Kidney tubule cell (primary cell): ENCODE measurements around the gene NTHL1.

ENCODE experiments used
- DNase-seq: peaks from one replicate; pipeline ENCODE4 v3.0.0-alpha.2; 2018; ENCODE audit warnings: low spot score

Gene NTHL1

GRCh38 chr16:2063861-2064260, 16.2 kb upstream of the NTHL1 start:
- DNase-seq: no peak

GRCh38 chr16:2062801-2063200, 15.2 kb upstream of the NTHL1 start:
- DNase-seq: no peak

GRCh38 chr16:2061526-2061925, 13.9 kb upstream of the NTHL1 start:
- no peak for DNase-seq

- no peak for DNase-seq
Measured at GRCh38 chr16:2061023-2061422, 13.4 kb upstream of the NTHL1 start.

GRCh38 chr16:2060346-2060745, 12.7 kb upstream of the NTHL1 start:
- no peak for DNase-seq

DNA sequence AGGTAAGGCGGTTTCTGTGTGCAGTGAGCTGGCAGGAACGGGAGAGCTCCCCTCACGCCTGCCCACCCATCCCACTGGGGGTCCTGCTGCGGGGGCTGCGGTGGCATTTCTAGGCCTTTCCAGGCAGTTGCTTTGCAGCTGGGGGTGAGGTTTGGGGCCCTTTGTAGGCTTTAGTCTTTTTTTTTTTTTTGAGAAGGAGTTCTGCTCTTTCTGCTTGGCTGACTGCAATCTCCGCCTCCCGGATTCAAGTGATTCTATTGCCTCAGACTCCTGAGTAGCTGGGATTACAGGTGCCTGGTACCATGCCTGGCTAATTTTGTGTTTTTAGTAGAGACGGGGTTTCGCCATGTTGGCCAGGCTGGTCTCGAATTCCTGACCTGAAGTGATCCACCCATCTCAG, 11.2 kb upstream of the NTHL1 start:
- DNase-seq: no peak

DNA sequence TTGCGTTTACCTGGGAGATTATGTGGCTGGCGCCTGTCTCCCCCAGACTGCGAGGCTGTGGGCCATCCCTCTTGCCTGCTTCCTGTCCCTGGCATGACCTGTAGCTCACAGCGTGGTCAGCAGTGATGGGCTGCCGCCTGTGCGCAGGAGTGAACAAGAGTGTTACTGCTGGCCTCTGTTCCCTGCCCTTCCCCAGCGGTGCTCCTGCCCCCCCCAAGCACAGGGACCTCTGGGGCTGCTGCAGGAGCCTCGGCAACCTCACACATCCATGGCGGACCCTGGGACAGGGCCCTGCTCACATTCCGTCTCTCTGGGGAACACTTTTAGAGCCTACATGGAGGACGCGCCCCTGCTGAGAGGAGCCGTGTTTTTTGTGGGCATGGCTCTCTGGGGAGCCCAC, 10.8 kb upstream of the NTHL1 start:
- DNase-seq: no peak

- DNase-seq: no peak
Measured at GRCh38 chr16:2057438-2057837, 9.8 kb upstream of the NTHL1 start.

DNA sequence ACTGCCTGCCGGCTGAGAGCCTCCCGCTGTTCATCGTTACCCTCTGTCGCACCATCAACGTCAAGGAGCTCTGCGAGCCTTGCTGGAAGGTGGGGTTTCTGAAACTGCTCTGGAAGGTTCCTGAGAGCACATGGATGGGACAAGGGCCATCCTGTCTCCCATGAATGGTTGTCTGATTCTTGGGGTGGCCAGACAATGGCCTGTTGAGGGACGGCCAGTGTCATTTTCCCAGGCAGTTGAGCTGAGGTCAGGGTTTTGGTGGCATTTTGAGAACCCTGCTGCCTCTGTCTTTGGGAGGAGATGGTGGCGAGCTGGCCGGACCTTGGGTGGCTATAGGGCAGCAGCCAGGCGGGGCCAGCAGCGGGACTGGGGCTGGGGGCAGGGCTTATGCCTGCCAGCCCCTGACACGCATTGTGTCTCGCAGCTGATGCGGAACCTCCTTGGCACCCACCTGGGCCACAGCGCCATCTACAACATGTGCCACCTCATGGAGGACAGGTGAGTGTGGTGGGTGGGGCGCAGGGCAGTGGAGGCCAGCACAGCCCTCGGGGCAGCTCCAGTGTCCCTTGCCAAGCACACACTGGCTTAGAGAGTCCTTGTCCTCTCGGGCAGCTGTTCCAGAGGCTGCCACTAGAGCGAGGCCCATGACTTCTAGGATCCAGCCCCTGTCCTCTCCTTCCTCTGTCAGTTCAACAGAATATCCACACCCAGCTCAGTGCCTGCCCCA, 9.2 kb upstream of the NTHL1 start:
- DNase-seq: no peak

GRCh38 chr16:2056077-2056476, 8.4 kb upstream of the NTHL1 start:
- no peak for DNase-seq

DNA sequence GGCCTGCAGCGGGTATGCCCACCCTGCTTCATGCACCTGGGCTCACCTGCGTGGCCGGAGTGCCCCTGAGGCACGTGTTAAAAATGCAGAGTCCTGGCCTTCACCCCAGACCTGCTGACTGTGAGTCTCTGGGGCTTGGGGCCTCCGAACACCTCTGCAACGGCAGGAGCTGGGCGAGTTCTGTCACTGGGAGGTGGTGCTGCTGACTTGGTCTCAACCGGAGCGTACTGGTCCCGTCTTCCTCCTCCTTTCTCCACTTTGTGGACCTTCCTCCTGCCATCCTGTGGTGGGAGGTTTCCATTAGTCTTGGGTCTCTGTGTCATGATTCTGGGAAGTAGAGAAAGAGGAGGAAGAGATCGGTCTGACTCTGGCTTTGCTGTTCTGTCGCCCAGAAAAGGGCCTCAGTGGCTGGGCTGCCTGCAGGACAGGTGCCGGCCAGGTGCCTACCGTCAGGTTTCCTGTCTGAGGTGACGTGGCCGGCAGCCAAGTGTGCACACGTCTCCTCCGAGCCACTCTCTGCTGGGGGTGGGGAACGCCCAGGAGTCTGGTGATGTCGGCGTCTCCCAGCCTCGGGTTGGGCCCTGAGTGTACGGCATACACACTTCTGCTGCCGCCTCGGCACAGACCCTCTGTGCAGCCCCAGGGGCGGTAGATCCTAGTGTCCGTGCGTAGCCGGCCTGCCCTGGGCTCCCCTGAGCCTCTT, 7.1 kb upstream of the NTHL1 start:
- peak; percentile 47 for DNase-seq

DNA sequence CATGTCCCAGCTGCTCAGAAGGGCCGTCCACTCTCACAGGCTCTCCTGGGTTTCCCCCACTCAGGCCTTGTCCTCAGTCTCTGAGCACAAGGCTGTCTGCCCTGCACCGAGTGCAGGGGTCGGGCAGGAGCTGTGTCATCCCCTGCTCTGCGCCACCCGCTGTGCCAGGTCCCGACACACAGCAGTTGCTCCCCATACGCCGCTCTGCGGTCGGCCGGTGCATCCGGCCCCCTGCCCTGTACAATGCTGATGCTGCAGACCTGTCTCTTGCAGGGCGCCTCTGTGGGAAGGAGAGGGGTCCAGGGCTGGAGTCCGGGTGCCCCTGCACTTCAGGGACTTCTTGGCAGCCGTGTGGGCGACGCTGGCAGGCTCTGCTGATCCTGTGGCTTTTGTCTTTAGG, 6.3 kb upstream of the NTHL1 start:
- no peak for DNase-seq

DNA sequence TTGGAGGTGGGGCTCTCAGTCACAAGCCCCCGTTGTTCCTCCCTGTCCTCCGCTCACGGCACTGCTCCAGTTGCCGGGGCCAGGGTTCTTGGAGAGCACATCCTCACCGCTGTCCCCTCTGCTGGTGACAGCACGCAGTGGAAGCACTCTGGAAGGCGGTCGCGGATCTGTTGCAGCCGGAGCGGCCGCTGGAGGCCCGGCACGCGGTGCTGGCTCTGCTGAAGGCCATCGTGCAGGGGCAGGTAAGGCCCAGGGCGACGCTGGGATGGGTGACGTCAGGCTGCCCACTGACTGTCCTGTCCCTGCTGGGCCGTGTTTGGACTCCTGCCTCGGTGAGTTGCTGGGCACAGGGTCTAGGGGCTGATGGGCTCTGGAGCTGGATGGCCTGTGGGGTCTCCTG, 5.6 kb upstream of the NTHL1 start:
- no peak for DNase-seq

GRCh38 chr16:2048116-2048543, 496 bp upstream of the NTHL1 start:
- no peak for DNase-seq

GRCh38 chr16:2046893-2047329, 723 bp downstream of the NTHL1 start:
- no peak for DNase-seq

DNA sequence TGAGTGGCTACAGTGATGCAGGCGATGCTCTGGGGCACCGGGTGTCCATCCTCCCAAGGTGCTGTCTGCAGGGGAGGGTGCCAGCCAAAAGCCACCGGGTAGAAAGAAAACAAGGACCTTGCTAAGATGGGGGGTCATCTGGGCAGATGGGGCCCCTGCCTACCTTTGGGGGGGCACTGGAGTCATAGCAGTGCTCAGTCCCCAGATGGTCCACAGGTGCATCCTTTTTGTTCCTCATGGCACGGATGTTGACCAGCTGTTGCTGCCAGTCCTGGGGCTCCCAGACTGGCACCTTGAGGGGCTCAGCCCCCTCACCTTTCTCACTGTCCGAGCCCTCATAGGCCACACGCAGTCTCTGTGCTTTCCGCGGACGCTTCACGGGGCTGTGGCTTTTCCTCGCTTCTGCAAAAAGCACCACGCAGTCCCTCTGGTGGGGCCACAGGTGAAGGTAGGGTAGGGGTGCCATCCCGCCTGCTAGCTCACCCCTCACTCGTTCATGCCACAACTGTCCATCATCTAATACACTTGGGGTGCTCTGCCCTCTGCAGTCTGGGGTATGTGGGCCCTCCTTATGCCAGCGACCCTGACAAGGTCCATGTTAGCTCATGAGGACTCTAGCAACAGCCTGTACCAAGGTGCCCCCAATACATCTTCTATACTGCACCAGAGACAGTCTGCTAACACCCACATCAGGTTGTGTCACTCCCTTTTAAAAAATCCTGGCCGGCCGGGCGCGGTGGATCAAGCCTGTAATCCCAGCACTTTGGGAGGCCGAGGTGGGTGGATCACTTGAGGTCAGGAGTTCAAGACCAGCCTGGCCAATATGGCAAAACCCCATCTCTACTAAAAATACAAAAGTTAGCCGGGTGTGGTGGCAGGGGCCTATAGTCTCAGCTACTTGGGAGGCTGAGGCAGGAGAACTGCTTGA, 1.4 kb downstream of the NTHL1 start:
- DNase-seq: no peak

GRCh38 chr16:2044541-2044940, 3.1 kb downstream of the NTHL1 start:
- no peak for DNase-seq

- peak; percentile 28 for DNase-seq
Measured at GRCh38 chr16:2043667-2044451, 3.8 kb downstream of the NTHL1 start.

- DNase-seq: peak; percentile 69
Measured at GRCh38 chr16:2042986-2043666, 4.5 kb downstream of the NTHL1 start.

- no peak for DNase-seq
Measured at GRCh38 chr16:2042171-2042985, 5.3 kb downstream of the NTHL1 start.
